Kidney epithelial cell (primary cell): Measurements from ENCODE around the gene PPARG. TPM values are rescaled to one million over a fixed set of nuclear protein-coding genes. Genes with fewer than 3 reads are reported as not detected.
"Not testable (repeated sequence)": the region's sequence is repeated elsewhere in the genome, so short reads cannot be mapped to it uniquely, and the experiment has no call there.

Experiments
- DNase-seq: peaks from one replicate; pipeline ENCODE4 v3.0.0-alpha.2; 2010; ENCODE audit warnings: low read depth
- H3K27me3 ChIP-seq: 2 replicates; pipeline ENCODE4 v1.6.0; 2011; ENCODE audit warnings: low read length; ENCODE audit not compliant: control insufficient read depth, insufficient read depth
- H3K36me3 ChIP-seq: 2 replicates; pipeline ENCODE4 v1.5.1; 2011; ENCODE audit warnings: low read length; ENCODE audit not compliant: control insufficient read depth, insufficient read depth
- H3K4me3 ChIP-seq: 2 replicates; pipeline ENCODE4 v1.5.1; 2011; ENCODE audit warnings: low read depth, mild to moderate bottlenecking, control low read depth, low read length
- total RNA-seq: library from RNA; depleted of rRNA; stranded (reverse); fragments of >200 nt; gene quantifications from 2 replicates; pipeline ENCODE4 v1.2.3, GENCODE V29; 2015
- TF ChIP-seq, protein P1 (sequence below): IDR thresholded peaks from 2 replicates; pipeline ENCODE4 v1.5.1; 2011; ENCODE audit warnings: mild to moderate bottlenecking, moderate library complexity, low read length, control low read depth, inconsistent platforms; ENCODE audit not compliant: insufficient read depth, poor library complexity, severe bottlenecking

The PPARG gene
- total RNA-seq, 1 donor from 2014 or later: 14.7 TPM

GRCh38 chr3:12249519-12249918, 39.4 kb upstream of the PPARG start:
- no peak for DNase-seq
- H3K4me3 ChIP-seq: no peak overlapping the region
- TF ChIP-seq, protein P1, sequence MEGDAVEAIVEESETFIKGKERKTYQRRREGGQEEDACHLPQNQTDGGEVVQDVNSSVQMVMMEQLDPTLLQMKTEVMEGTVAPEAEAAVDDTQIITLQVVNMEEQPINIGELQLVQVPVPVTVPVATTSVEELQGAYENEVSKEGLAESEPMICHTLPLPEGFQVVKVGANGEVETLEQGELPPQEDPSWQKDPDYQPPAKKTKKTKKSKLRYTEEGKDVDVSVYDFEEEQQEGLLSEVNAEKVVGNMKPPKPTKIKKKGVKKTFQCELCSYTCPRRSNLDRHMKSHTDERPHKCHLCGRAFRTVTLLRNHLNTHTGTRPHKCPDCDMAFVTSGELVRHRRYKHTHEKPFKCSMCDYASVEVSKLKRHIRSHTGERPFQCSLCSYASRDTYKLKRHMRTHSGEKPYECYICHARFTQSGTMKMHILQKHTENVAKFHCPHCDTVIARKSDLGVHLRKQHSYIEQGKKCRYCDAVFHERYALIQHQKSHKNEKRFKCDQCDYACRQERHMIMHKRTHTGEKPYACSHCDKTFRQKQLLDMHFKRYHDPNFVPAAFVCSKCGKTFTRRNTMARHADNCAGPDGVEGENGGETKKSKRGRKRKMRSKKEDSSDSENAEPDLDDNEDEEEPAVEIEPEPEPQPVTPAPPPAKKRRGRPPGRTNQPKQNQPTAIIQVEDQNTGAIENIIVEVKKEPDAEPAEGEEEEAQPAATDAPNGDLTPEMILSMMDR: no peak
- H3K27me3 ChIP-seq: no peaks in the 10 kb centered on the region
- H3K36me3 ChIP-seq: no peaks in the 10 kb centered on the region

DNA sequence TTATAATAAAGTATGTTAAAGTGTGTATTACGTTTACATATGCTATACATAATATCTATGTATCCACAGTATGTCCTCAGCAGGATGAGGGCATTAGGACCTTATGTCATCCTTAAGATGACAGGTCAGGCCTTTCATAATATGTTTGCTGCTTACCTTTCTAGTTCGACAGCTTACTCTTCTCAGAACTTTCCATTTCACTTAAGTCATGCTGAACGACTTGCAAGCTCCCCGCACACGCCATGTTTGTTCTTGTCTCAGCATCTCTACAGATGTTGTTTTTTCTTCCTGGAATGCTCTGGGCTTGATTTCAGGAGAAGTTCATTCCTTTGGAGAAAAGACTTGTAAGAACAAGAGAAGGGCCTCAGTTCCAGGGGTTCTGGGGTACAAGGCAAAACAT, 36.0 kb upstream of the PPARG start:
- H3K27me3 ChIP-seq: no peaks in the 10 kb centered on the region
- TF ChIP-seq, protein P1: no peak
- no peak overlapping the region for H3K4me3 ChIP-seq
- H3K36me3 ChIP-seq: no peaks in the 10 kb centered on the region
- DNase-seq: no peak

DNA sequence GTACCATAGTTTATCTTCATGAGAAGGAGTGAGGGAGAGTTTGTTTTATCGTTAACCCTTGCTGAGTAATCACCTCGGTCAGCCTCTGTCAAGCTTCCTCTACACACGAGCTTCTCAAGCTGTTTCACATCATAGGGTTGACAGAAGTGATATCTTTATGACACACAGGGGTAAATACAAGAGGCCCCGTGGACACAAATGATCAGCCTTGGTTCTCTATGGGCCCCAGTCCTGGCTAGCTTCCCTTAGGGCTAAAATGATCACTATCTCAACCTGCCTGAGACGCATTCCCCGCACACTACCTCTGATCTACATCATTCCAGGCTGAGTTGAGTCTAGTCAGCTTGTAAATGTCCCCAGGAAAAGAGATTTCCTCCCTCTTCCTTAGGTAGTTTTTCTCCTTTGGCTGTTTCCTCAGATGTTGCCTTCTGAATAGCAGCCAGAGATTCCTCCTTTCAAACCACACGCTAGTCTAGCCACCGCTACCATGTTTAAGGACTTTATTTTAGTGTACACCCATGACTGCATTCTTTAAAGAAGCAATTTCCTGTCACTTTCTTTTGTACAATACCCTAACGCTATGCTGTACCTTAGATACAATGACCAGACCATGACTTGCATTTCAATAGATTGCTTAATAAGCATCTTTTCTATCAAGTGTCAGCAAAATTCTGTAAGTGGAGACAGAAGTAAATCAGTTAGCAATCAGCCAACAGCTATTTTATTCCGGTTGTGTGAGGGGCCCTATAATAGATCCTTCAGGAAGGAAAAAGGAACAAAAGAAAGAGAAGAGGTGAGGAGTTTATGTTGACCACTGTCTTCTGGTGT, 35.1 kb upstream of the PPARG start:
- TF ChIP-seq, protein P1: no peak
- no peak for DNase-seq
- H3K4me3 ChIP-seq: no peak overlapping the region
- no peaks in the 10 kb centered on the region for H3K27me3 ChIP-seq
- no peaks in the 10 kb centered on the region for H3K36me3 ChIP-seq

DNA sequence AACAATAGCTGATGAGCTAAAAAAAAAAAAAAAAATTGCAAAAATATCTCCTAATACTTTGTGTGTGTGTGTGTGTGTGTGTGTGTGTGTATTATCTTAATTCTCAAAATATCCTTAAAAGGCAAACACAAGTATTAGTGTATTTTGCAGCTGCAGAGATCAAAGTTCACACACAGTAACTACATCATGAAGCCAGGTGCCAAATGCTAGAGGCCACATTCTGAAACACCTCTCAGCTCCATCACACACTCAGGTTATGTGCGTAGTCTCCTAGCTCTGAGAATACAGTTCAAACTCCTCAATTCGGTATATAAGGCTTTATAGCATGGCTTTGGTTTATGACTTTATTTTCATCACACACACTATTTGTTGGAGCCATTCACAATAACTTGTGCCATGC, 33.5 kb upstream of the PPARG start:
- no peaks in the 10 kb centered on the region for H3K36me3 ChIP-seq
- DNase-seq: no peak
- H3K27me3 ChIP-seq: no peaks in the 10 kb centered on the region
- TF ChIP-seq, protein P1: no peak
- no peak overlapping the region for H3K4me3 ChIP-seq

DNA sequence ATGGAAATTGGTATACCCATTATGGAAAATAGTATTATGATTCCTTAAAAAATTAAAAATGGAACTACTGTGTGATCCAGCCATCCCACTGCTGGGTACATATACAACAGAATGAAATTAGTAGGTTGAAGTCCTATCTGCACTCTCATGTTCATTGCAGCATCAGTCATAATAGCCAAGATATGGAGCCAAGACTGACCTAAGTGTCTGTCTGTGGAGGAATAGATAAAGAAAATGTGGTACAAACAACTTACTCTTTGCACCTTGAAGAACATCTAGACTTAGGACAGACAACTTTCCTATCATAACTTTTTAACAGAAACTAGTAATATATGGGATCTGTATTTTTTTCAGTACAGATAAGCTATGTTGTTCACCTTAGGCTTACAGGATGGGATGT, 30.0 kb upstream of the PPARG start:
- no peaks in the 10 kb centered on the region for H3K36me3 ChIP-seq
- H3K27me3 ChIP-seq: no peaks in the 10 kb centered on the region

DNA sequence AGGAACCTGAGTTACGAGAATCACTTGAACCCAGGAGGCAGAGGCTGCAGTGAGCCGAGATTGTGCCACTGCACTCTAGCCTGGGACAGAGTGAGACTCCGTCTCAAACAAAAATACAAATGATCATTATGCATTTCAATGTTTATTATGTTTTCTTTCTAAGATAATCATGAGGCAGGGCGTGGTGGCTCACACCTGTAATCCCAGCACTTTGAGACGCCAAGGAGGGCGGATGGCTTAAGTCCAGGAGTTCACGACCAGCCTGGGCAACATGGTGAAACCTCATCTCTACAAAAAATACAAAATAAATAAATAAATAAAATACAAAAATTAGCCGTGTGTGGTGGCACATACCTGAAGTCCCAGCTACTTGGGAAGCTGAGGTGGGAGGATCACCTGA, 26.7 kb upstream of the PPARG start:
- not testable (repeated sequence) for H3K27me3 ChIP-seq, DNase-seq, H3K36me3 ChIP-seq, H3K4me3 ChIP-seq

More for the DNA sequence above, 30.0 kb upstream of the PPARG start:
- TF ChIP-seq, protein P1: no peak
- H3K4me3 ChIP-seq: no peak overlapping the region
- DNase-seq: no peak
